ENCODE data around the gene CLDN14.

DNA sequence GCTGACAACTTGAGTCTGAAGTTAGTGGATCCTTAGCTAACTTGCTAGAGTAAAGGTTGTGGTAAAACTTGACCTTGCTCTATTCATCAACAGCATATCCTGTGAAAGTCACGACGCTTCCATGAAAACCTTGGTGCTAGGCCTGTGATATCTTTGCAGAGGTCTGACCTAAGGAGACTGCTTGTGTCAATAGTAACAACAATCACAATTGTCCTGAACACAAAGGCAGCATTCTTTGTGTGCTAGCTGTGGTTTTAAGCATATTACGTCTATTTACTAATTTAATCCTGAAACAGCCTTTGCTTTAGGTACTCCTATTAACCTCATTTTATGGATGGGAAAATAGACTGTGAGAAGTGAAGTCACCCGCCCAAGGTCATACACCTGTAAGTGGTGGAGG, 2.8 kb upstream of the CLDN14 start:
- TF ChIP-seq CTCF (IDR thresholded peaks at IDR 0.05 in 8 of 11, conservative IDR thresholded peaks at IDR 0.05 in 3 of 11) = no peak
- TF ChIP-seq POLR2A (IDR thresholded peaks at IDR 0.05) = no peak
